Stimulated activated naive CD4-positive, alpha-beta T cell (primary cell): Measurements from ENCODE around the gene TWF1.
"Not testable (repeated sequence)": the region's sequence is repeated elsewhere in the genome, so short reads cannot be mapped to it uniquely, and the experiment has no call there.

Experiments
- DNase-seq, 6 experiments: peaks; one replicate each; lab custom pipeline; 2025; lab: John Stamatoyannopoulos, UW

The TWF1 gene

DNA sequence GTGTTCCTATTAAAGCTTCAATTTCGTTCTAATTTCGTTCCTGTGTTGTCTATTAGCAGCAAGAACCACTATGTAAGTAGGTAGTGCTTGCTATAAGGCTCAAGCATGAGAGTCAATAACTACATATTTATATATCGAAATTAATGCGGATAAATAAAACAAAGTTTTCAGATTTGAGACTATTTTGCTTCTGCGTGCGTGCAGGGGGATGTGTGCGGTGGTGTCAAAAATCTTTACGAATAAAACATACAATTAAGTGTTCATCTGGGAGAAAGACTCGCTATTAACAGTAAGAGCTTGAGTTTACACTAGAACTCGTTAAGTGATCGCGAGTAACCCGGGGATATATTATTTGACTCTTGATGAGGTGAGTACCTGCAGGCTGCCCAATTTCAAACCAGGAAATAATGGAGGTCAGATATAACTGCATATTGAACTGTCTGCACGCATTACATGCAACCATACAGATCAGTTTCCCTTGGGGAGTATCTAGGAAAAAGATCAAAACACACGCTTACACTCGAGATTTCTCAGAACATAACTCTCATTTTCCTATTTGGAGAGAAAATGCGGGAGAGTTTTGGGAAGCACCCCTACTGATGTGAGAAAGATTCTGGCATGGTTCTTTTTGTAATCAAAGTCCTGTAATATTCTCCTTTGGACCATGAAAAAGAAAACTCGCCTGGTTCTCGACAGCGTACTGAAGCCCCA, 813 bp downstream of the TWF1 start:
- peak in 1 of 6 experiments; percentile 36 for DNase-seq

DNA sequence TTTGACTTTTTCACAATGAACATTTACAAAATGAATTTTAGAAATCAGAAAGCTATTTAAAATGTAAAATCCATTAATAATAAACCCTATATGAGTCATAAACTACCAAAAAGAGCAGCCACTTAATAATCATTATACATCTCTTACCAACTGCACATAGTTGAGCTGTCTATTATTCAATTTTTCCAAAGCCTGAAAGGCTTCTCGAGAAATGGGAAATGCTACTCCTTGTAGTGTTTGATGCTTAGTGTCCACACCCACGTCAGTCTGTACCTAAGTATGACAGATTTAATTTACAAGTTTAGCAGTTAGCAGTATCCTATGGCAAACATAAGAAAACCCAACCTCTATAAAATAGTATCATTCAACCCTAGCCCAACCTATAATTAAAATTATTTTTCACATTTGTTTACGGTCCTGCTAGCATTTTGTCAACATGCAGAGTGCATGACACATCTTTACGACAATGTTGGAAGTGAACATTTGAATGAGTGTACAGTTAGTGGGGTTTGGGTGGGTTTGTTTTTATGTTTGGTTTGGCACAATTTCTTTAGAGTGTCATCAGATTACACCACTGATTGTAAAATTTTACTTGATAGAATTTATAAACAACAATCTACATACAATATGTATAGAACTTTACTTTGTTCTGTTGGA, 8.4 kb downstream of the TWF1 start:
- DNase-seq = no peak

DNA sequence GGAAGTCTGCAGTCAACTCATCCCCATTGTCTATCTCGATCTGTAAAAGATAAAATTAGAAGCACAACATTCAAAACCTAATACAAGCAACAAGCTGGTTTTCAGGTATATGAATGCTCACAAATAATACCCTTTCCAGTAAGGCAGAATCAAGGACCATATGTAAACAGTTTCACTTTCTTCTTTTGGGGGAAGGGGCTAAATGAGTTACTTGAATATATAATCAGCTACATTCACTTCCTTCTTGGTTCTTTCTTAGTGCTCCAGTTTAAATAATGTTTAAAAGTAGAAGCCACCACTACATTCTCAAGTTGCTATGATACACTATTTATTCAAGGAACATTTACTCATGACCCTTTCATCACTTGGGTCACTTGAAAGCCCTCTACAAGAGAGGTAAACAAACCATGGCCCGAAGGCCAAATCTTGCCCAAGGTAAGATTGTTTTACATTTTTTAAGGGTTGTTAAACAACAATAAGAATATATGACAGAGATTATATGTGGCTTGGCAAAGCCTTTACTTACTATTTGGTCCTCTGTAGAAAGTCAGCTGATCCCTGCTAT, 10.3 kb downstream of the TWF1 start:
- DNase-seq = no peak

DNA sequence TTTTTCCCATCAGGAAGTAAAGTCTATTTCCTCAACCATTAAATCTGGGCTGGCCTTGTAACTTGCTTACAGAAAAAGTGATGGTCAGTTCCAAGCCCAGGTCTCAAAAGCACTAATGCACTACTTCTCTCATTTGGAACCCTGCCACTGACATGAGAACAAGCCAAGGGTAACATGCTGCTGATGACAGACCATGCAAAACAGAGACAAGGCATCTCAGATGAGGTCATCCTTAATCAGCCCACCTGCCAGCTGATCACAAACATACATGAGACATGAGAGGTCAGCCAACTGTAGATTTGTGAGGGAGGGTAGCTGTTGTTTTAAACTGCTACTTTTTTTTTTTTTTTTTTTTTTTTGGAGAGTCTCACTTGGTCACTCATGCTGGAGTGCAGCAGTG, 16.2 kb downstream of the TWF1 start:
- DNase-seq = no peak

DNA sequence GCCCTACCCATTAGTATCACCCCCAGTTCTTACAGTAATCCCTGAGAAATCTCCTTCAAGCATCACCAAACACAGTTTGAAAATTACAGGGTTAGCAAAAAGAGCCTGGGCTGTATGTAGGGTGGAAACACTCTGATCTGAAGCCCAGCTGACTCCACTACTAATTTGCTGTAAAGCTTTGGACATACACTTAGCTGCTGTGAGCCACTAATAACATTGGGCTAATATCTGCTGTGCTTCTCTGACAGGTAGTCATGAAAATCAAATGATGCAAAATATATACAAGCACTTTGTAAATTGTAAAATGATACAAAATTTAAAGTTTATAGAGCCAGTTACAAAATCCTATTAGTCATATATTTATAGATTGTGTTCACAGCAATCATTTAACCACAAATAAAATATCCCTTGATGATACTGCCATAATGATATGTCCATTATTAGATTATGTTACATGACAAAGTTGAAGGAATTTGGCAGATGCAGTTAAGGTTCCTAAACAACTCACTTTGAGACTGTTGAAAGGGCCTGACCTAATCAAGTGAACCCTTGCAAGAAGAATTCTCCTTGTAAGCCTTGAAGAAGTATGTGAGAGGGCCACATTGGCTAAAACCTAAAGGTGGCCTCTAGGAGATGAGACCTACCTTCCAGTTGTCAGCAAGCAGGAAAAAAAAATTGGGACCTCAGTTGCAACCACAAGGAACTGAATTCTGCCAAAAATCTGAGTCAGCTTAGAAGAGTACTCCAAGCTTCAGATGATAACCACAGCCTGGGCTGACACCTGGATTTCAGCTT, 19.0 kb downstream of the TWF1 start:
- DNase-seq = no peak

DNA sequence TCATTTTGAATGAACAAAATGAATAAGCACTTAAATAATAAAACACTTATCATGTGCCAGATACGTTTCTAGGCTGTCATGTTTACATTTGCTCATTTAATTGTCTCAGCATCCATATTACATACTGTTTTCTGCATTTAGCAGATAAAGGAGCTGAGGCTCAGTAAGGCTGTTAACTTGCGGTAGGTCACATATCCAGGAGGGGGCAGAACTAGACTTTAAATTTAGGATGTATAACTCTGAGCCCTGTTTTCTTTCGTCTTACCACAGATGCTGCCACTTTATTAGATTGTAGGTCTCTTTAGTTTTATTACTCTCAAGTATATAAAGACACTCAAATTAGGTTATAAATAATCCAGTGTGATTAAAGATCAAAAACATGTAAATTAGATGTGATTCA, 29.6 kb downstream of the TWF1 start:
- peak in 4 of 6 experiments; percentile 3 to 53 (median 30) for DNase-seq

DNA sequence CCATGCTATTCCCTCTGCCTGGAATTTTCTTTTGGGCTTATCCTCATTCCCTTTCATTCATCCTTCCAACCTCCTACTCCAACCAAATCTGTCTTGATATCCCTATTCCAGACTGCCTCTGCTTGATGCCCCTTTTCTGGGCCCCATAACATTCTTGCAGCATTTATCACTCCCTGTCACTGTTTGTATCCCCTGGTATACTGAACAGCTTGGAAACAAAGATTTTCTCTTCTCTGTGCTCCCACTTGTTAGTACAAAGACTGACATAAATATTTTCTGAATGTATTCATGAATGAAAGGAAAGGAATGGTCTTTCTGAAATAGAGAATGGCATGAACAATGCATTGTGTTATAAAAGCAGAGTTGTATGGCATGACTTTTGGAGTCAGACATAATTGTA, 39.8 kb downstream of the TWF1 start:
- DNase-seq = no peak

DNA sequence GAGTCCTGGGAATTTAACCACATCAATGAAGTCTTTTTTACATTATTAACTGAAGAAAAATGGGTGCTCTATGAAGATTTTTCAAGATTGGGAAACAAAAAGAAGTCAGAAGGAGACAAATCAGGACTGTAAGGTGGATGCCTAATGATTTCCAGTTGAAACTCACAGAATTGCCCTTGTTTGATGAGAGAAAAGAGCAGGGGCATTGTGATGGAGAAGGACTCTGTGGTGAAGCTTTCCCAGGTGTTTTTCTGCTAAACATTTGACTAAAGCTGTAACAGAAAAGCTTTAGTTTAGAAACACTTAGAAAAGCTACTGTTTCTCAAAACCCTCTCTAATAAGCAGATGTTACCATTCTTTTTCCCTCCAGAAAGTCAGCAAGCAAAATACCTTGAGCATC, 41.6 kb downstream of the TWF1 start:
- DNase-seq = no peak

DNA sequence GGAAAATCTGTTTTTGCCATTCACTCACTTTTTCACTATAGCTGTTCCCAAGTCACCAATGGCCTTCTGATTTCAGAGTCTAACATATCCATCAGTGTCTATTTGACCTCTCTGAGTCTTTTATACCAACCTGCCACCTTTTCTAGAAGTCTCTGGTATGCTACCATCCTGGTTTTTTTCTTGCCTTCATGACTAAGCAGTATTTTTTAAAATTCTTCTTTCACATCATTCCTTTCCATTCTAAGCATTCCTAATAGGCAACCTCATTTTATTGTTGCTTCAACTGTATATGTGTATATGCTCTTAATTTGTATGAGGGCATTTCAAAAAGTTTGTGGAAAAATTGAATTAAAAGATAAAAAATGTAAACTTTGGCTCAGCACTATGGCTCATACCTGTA, 42.3 kb downstream of the TWF1 start:
- no peak for DNase-seq

DNA sequence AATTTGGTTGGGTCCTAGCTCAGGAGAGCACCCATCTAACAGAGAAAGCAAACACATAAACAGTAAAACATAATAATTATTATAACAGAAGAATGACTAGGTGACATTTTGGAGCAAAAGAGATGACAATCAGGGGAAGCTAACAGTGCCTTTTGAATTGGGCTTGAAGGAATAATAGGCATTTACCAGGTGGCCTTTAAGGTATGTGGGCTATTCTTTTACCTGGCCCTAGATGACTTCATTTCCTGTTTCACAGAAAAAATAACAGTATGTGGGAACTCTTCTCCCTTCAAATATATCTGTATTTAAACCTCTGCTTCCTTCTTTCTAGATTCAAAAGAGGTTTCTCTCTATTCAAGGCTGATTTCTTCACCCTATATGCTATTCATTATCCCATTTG, 43.5 kb downstream of the TWF1 start:
- no peak for DNase-seq

DNA sequence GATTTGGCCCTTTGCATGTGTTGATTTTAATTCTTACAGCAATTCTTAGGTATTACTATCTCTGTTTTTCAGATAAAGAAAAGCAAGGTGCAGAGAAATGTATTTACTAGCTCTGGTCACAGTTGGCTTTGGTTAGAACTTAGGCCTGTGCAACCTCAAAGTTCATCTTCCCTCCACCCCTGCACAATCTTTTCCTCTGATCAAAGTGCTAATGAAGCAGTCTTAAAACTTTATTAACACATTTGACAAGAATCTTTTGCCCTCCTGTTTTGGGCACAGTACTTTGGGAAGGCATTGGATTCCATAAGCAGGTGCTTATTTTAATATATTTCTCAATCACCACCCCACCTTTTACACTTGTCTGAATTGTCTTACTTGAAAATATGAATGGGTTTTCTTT, 44.6 kb downstream of the TWF1 start:
- no peak for DNase-seq

DNA sequence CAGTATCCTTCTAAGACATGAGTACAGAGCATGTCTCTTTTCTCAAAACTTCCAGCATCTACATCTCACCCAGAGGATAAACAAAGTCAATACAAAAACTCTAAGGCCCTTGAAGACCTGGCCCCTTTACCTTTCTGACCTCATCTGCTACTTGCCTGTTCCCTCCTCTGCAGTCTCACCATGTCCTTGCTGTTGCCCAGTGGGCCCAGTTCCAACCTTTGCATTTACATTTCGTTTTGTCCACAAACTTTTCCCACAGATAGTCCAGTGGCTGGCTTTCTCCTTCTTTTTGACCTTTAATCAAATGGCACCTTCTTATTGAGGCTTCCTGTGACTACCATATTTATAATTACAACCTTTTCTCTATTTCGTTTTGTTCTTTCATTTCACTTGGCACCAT, 45.7 kb downstream of the TWF1 start:
- no peak for DNase-seq

DNA sequence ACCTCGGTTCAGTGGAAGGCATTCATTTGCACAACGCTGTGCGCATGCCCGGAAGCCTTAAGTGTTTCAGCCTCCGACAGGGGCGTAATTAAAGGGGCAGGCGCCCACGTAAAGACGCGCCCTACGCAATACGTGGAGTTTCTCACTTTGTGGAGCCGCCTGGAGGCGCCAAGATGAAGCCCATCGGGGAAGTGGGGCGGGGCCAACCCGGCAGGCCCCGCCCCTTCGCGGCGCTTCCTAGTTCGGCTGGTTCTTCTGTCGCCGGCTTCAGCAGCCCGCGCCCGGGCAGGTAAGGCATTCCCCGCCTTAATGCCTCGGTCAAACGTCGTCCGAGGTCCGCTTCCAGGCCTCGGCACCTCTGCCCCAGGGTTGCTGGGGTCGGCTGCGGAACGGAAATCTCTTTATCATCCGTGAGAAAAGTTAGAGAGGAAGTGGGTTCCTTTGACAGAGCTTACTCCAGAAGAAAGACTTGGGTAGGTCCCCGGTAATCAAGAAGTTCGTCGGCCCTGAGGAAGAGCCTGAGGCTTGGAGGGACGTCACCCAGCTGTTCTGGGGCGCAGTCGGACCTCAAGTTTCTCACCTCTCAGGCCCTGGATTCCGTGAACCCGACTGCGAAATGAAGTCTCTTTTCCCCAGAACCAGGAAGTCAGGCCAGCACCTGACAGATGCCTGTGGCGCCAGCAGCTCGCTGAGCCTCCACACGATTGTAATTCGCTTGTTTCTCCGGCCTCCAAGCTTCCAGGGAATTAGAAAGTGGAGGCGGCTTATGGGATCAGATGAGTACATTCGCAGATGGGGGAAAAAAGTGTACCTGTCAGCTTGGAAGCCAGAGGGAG, 47.2 kb downstream of the TWF1 start, which contains the start of the genes IRAK4 and PUS7L:
Gene IRAK4 (plus strand): TSS at position 224 of the 836 bp plus-strand sequence. CDS start 9,161 bp downstream, outside the sequence.
Gene PUS7L (minus strand): TSS at position 63 of the 836 bp plus-strand sequence. CDS start 3,545 bp downstream, outside the sequence.
- peak; percentile 89 to 95 (median 94) for DNase-seq

DNA sequence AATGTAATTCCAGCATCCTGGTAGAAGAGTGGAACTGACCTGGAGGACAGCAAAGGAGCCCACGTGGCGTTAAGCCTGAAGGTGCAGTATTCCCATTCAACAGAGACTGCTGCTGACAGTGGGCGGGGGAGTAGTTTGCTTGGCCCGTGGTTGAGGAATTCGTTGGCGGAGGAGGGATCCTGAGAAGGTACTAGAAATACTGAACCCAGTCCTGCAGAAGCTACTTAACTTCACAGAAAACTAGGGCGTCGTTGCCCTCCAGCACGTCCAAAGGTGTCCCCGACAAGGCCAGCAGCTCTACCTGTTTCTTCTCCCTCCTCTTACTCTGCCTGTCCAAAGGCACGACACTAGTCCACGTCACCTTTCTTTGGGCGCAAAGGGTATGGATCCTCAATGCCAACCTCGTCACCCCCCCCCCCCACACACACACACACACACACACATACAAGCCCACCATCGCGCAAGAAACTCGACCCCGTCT, 47.8 kb downstream of the TWF1 start:
- DNase-seq = no peak

DNA sequence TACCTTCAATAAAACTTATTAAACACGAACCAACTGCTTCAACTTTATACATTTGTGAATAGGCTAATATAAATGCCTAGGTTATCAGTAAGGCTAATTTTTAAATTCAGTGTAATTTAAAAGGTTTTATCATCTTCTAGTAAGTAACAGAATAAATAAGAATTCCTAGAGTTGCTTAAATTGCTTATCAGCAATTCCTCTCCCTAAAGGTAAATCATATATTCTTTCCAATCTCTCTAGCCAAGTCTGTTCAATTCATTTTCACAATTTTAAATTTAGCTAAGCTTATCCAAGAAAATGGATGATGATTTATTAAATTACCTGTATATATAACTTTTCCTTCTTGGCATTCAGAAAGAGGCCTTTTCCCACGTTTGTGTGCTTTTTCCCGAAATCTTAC, 52.1 kb downstream of the TWF1 start:
- DNase-seq = no peak

DNA sequence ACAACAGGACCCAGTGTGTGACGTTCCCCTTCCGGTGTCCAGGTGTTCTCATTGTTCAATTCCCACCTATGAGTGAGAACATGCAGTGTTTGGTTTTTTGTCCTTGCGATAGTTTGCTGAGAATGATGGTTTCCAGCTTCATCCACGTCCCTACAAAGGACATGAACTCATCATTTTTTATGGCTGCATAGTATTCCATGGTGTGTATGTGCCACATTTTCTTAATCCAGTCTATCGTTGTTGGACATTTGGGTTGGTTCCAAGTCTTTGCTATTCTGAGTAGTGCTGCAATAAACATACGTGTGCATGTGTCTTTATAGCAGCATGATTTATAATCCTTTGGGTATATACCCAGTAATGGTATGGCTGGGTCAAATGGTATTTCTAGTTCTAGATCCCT, 54.8 kb downstream of the TWF1 start:
- not testable (repeated sequence) for DNase-seq

DNA sequence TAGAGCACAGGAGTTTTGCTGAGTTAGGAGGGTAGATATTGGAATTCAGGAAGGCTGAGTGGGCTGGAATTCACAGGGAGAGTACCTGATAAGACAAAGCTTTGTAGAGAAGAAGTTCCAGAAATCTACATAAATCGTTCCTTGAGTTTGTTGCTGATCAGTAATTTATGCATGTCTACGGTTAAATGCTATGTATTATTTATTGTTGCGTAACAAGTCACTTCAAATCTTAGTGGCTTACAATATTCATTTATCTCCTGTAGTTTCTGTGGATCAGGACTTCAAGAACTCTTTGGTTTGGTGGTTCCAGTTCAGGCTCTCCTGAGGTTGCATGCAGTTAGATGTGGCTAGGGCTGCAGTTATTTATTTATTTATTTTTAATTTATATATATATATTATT, 55.3 kb downstream of the TWF1 start:
- DNase-seq = no peak

DNA sequence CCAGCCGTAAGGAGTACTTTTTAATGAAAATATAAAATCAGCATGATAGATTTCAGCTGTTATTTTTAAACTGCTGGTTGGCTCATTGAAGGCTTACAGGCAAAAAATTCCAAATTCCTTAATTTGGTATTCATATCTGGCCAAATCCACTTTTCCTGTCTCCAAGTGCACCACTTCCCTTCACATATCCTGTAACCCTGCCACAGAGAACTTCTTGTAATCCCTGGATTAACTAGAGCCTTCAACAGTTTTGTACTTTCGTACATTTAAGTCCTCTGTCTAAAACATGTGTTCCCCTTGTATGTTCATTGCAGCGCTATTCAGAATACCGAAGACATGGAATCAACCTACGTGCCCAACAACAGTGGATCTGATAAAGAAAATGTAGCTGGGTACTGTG, 57.1 kb downstream of the TWF1 start:
- DNase-seq = no peak

DNA sequence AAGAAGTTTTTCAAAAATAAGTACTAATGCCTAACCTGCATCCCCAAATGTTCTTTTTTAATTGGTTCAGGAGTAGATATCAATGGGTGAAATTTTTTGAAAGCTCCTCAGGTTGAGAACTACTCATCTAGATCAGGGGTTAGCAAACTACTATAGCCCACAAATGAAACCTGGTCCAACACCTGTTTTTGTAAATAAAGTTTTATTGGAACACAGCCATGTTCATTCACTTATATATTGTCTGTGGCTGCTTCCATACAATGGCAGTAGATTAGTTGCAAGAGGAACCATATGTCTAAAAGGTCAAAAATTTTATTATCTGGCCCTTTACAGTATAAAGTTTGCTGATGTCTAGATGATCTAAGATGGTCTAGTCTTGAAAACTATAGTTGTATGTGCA, 61.3 kb downstream of the TWF1 start:
- no peak for DNase-seq
